ENCODE measurements around the gene NECAB3. TPM values are rescaled to one million over a fixed set of nuclear protein-coding genes. Genes with fewer than 3 reads are reported as not detected.

Gene NECAB3
- total and polyA plus RNA-seq, 2 of the 13 experiments (the other 11 are each of a cell fraction or from before 2014, with no cell fraction given), result 61.5 to 65.5 TPM

GRCh38 chr20:33689493-33689892 is 15.3 kb upstream of the NECAB3 start (continued):
- TF ChIP-seq PCBP2 (optimal IDR thresholded peaks at IDR 0.05; ENCODE audit: low read depth, low read length, poor library complexity, severe bottlenecking) (no peak), KDM1A (CRISPR knock-in tag; IDR thresholded peaks at IDR 0.05) (0 out of 2 replicates have a peak, but pooled peaks have one; percentile 4), ZNF354B (CRISPR knock-in tag; IDR thresholded peaks at IDR 0.05) (no peak), SUZ12 (IDR thresholded peaks at IDR 0.05; ENCODE audit: low read depth, low read length) (no peak), ZEB1 (IDR thresholded peaks at IDR 0.05; ENCODE audit: insufficient replicate concordance, low read depth) (no peak), POLR2AphosphoS2 (IDR thresholded peaks at IDR 0.05; ENCODE audit: low read depth, low read length) (no peak), ZMYM3 (CRISPR knock-in tag; IDR thresholded peaks at IDR 0.05) (no peak; the same call in 1 of the 2 replicates), FOXA3 (CRISPR knock-in tag; IDR thresholded peaks at IDR 0.05) (no peak), ZNF766 (CRISPR knock-in tag; IDR thresholded peaks at IDR 0.05; ENCODE audit: borderline replicate concordance) (no peak), ZGPAT (CRISPR knock-in tag; IDR thresholded peaks at IDR 0.05) (0 out of 2 replicates have a peak, but pooled peaks have one; percentile 5), LCORL (IDR thresholded peaks at IDR 0.05) (no peak), LCORL (CRISPR knock-in tag; IDR thresholded peaks at IDR 0.05) (no peak), ZBTB33 (CRISPR knock-in tag; IDR thresholded peaks at IDR 0.05) (no peak), ZNF749 (CRISPR knock-in tag; IDR thresholded peaks at IDR 0.05; ENCODE audit: borderline replicate concordance) (no peak), STAT5B (CRISPR knock-in tag; IDR thresholded peaks at IDR 0.05) (no peak), GABPB1 (CRISPR knock-in tag; IDR thresholded peaks at IDR 0.05) (no peak), POLR2G (IDR thresholded peaks at IDR 0.05; ENCODE audit: low read depth, low read length) (no peak), SETDB1 (CRISPR knock-in tag; IDR thresholded peaks at IDR 0.05; ENCODE audit: borderline replicate concordance) (no peak), ZNF276 (CRISPR knock-in tag; IDR thresholded peaks at IDR 0.05; ENCODE audit: low read depth) (no peak), CENPBD1 (CRISPR knock-in tag; IDR thresholded peaks at IDR 0.05; ENCODE audit: borderline replicate concordance, low read depth) (no peak), ELF3 (CRISPR knock-in tag; IDR thresholded peaks at IDR 0.05) (no peak), NFRKB (IDR thresholded peaks at IDR 0.05) (no peak), ZFP37 (CRISPR knock-in tag; IDR thresholded peaks at IDR 0.05; ENCODE audit: borderline replicate concordance) (no peak), IKZF4 (CRISPR knock-in tag; IDR thresholded peaks at IDR 0.05; ENCODE audit: borderline replicate concordance, low read depth, not compliant biosample characterization) (no peak), ARHGAP35 (CRISPR knock-in tag; IDR thresholded peaks at IDR 0.05; ENCODE audit: borderline replicate concordance) (no peak), ZNF629 (CRISPR knock-in tag; conservative IDR thresholded peaks at IDR 0.05) (peak; percentile 37; the same call in 1 of the 2 replicates), FOXK1 (CRISPR knock-in tag; IDR thresholded peaks at IDR 0.05; ENCODE audit: borderline replicate concordance, low read depth) (no peak), JUN (CRISPR knock-in tag; IDR thresholded peaks at IDR 0.05) (0 out of 2 replicates have a peak, but pooled peaks have one; percentile 1)
